Progenitor cell of endocrine pancreas (in vitro differentiated cells): Measurements from ENCODE around the gene P4HTM. TPM values are rescaled to one million over a fixed set of nuclear protein-coding genes. Genes with fewer than 3 reads are reported as not detected.
A peak's percentile ranks its signal among the peaks of the same experiment; 100 is the strongest.

ENCODE experiments used
- DNase-seq: peaks from one replicate; pipeline ENCODE4 v3.0.0; 2021; ENCODE audit warnings: low spot score; ENCODE audit not compliant: unreplicated experiment
- H3K27ac Mint-ChIP-seq: 2 replicates; pipeline ENCODE4 v1.8.0; 2021; ENCODE audit warnings: mild to moderate bottlenecking, moderate library complexity, mixed read lengths
- H3K27me3 Mint-ChIP-seq: 2 replicates; pipeline ENCODE4 v1.8.0; 2021; ENCODE audit warnings: mixed read lengths
- H3K36me3 Mint-ChIP-seq: 2 replicates; pipeline ENCODE4 v1.8.0; 2022; ENCODE audit warnings: mixed read lengths; ENCODE audit not compliant: insufficient read depth
- H3K4me1 Mint-ChIP-seq: 2 replicates; pipeline ENCODE4 v1.8.0; 2021; ENCODE audit warnings: low read depth, mixed read lengths
- H3K4me3 Mint-ChIP-seq: 2 replicates; pipeline ENCODE4 v1.8.0; 2021; ENCODE audit warnings: low read depth, mild to moderate bottlenecking, moderate library complexity, mixed read lengths
- H3K9me3 Mint-ChIP-seq: 2 replicates; pipeline ENCODE4 v1.8.0; 2021; ENCODE audit warnings: low read depth, mixed read lengths
- total RNA-seq: library from RNA; stranded (reverse); gene quantifications from 2 replicates; pipeline ENCODE4 v1.2.1, GENCODE V29; 2021
- TF ChIP-seq, protein P1 (sequence below): fragments of 200-600 bp; sonication (generic); IDR thresholded peaks from one replicate; pipeline ENCODE4 v1.5.0; 2021; ENCODE audit warnings: antibody characterized with exemption, mild to moderate bottlenecking; ENCODE audit not compliant: unreplicated experiment

P4HTM gene
- total RNA-seq, 1 donor from 2014 or later, result 45.3 TPM

DNA sequence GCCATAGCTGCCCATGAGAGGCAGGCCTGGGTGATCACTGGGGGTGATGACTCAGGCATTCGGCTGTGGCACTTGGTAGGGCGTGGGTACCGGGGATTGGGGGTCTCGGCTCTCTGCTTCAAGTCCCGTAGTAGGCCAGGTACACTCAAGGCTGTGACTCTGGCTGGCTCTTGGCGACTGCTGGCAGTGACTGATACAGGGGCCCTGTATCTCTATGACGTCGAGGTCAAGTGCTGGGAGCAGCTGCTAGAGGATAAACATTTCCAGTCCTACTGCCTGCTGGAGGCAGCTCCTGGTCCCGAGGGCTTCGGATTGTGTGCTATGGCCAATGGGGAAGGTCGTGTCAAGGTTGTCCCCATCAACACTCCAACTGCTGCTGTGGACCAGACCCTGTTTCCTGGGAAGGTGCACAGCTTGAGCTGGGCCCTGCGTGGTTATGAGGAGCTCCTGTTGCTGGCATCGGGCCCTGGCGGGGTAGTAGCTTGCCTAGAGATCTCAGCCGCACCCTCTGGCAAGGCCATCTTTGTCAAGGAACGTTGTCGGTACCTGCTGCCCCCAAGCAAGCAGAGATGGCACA lies 22.5 kb downstream of the P4HTM start:
- DNase-seq, result no peak
- Mint-ChIP-seq H3K4me1 (peaks cover 12% of the 10 kb centered on the region), H3K9me3 (no peaks in the 10 kb centered on the region), H3K27me3 (no peaks in the 10 kb centered on the region), H3K27ac (no peak overlapping the region), H3K36me3 (peaks cover 31% of the 10 kb centered on the region), H3K4me3 (no peak overlapping the region)
- TF ChIP-seq, protein P1, sequence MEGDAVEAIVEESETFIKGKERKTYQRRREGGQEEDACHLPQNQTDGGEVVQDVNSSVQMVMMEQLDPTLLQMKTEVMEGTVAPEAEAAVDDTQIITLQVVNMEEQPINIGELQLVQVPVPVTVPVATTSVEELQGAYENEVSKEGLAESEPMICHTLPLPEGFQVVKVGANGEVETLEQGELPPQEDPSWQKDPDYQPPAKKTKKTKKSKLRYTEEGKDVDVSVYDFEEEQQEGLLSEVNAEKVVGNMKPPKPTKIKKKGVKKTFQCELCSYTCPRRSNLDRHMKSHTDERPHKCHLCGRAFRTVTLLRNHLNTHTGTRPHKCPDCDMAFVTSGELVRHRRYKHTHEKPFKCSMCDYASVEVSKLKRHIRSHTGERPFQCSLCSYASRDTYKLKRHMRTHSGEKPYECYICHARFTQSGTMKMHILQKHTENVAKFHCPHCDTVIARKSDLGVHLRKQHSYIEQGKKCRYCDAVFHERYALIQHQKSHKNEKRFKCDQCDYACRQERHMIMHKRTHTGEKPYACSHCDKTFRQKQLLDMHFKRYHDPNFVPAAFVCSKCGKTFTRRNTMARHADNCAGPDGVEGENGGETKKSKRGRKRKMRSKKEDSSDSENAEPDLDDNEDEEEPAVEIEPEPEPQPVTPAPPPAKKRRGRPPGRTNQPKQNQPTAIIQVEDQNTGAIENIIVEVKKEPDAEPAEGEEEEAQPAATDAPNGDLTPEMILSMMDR, result no peak

DNA sequence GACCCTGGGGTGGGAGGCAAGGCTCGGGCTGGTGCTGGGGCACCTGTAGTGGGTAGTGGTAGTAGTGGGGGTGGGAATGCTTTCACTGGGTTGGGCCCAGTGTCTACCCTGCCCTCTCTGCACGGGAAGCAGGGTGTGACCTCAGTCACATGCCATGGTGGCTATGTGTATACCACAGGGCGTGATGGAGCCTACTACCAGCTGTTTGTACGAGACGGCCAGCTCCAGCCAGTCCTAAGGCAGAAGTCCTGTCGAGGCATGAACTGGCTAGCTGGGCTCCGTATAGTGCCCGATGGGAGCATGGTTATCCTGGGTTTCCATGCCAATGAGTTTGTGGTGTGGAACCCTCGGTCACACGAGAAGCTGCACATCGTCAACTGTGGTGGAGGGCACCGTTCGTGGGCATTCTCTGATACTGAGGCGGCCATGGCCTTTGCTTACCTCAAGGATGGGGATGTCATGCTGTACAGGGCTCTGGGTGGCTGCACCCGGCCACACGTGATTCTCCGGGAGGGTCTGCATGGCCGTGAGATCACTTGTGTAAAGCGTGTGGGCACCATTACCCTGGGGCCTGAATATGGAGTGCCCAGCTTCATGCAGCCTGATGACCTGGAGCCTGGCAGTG lies 23.2 kb downstream of the P4HTM start:
- peaks cover 27% of the 10 kb centered on the region for H3K36me3 Mint-ChIP-seq
- H3K4me3 Mint-ChIP-seq, result no peak overlapping the region

DNA sequence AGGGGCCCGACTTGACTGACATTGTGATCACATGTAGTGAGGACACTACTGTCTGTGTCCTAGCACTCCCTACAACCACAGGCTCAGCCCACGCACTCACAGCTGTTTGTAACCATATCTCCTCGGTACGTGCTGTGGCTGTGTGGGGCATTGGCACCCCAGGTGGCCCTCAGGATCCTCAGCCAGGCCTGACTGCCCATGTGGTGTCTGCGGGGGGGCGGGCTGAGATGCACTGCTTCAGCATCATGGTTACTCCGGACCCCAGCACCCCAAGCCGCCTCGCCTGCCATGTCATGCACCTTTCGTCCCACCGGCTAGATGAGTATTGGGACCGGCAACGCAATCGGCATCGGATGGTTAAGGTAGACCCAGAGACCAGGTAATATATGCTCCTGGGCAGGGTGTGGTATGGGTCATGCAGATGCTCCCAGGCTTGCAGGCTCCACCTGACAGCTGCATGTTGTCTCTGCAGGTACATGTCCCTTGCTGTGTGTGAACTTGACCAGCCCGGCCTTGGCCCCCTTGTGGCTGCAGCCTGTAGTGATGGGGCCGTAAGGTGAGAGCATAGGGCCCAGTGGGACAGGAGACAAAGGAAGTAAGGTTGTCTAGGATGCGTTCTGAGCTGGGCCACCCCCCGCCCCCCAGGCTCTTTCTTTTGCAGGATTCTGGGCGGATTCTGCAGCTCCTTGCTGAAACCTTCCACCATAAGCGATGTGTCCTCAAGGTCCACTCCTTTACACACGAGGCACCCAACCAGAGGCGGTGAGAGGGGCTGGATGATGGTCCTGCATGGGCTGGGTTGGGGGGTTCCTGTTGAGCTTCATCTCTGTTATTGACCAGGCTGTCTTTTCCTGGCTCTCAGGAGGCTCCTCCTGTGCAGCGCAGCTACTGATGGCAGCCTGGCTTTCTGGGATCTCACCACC lies 24.0 kb downstream of the P4HTM start:
- H3K4me3 Mint-ChIP-seq, result no peak overlapping the region
- peaks cover 24% of the 10 kb centered on the region for H3K36me3 Mint-ChIP-seq
- peak; percentile 56 for DNase-seq
- H3K27me3 Mint-ChIP-seq, result no peaks in the 10 kb centered on the region
- H3K27ac Mint-ChIP-seq, result no peak overlapping the region
- peaks cover 9% of the 10 kb centered on the region for H3K4me1 Mint-ChIP-seq
- no peaks in the 10 kb centered on the region for H3K9me3 Mint-ChIP-seq
- TF ChIP-seq, protein P1, result peak; percentile 68

More for the DNA sequence above, 23.2 kb downstream of the P4HTM start:
- Mint-ChIP-seq H3K4me1 (peaks cover 9% of the 10 kb centered on the region), H3K27me3 (no peaks in the 10 kb centered on the region), H3K27ac (no peak overlapping the region), H3K9me3 (no peaks in the 10 kb centered on the region)
- no peak for DNase-seq
- TF ChIP-seq, protein P1, result no peak

DNA sequence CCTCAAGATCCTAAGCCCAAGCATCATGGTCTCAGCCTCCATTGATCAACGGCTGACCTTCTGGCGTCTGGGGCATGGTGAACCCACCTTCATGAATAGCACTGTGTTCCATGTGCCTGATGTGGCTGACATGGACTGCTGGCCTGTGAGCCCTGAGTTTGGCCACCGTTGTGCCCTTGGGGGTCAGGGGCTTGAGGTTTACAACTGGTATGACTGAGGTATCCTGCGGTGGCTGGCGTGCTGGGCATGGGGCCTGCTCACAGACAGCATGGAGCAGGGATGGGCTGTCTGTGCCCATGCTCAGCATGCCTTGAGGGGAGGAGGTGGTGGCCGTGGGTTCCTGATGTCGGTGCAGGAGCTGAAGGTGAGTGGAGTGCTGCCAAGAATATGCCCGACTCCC lies 25.0 kb downstream of the P4HTM start:
- Mint-ChIP-seq H3K4me3 (peak overlapping the region; percentile 42), H3K36me3 (peaks cover 21% of the 10 kb centered on the region), H3K4me1 (peaks cover 12% of the 10 kb centered on the region), H3K27me3 (no peaks in the 10 kb centered on the region), H3K9me3 (no peaks in the 10 kb centered on the region), H3K27ac (no peak overlapping the region)
- TF ChIP-seq, protein P1, result no peak
- DNase-seq, result no peak

DNA sequence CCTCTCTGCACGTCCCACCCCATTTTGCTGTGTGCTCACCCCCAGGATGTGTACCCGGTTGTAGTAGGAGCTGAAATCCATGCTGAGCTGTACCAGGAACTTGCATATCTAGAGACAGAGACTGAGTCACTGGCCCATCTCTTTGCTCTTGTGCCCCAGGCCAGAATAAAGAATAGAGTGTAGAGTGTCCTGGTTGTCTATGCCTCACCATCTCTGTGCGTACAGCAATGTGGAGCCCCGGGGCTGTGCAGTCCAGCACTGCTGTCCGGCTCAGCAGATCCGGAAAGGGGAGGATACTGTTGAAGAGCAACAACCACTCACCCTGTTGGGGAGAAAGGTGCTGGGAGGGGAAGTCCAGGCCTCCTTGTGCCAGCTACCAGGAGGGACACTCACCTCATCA lies 25.7 kb downstream of the P4HTM start:
- Mint-ChIP-seq H3K4me3 (no peak overlapping the region), H3K9me3 (no peaks in the 10 kb centered on the region), H3K4me1 (peaks cover 16% of the 10 kb centered on the region), H3K27ac (no peak overlapping the region), H3K36me3 (peaks cover 21% of the 10 kb centered on the region), H3K27me3 (no peaks in the 10 kb centered on the region)
- TF ChIP-seq, protein P1, result no peak
- DNase-seq, result no peak
